GM19372 (cell line): ENCODE measurements around the gene SCFD2.

Source experiments
- ATAC-seq: cut with Tn5 transposase; IDR thresholded peaks from one replicate; pipeline ENCODE4 v1.9.1; 2021; ENCODE audit warnings: mild to moderate bottlenecking, low read depth, moderate library complexity; ENCODE audit not compliant: unreplicated experiment

SCFD2 gene

GRCh38 chr4:52968241-52968640, 397.6 kb downstream of the SCFD2 start:
- ATAC-seq: no peak

DNA sequence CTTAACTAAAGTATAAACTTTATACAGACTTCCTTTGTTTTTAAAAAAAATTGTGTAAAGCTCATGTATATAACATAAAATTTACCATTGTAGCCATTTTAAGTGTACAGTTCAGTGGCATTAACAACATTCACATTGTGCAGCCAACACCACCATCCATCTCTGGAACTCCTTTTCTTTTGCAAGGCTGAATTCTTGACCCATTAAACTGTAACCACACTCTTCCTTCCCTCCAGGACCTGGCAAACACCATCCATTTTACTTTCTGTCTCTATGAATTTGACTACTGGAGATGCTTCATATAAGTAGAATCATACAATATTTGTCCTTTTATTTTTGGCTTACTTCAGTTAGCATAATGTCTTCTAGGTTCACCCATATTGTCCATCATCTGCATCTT, 399.1 kb downstream of the SCFD2 start:
- ATAC-seq: no peak

GRCh38 chr4:52966172-52966571, 399.7 kb downstream of the SCFD2 start:
- ATAC-seq: no peak

- ATAC-seq: no peak
Observed at GRCh38 chr4:52964561-52965101, 401.2 kb downstream of the SCFD2 start.

DNA sequence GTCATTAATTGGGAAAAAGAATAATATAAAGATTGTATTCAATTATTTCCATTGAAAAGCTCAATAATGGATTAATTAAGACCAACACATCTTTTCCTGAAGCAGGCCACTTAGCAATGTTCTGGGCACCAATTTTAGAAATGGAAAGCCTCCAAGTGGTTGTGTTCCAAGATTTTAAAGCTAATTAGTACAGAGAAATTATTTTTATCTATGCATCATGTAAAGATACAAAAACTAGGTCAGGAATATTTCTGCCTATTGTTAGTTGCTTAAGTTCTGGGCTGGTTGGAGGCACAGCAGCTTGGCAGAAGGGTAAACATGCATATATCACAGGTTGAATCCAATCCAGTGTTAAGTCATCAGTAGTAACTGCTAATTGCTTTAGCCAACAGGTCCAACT, 401.9 kb downstream of the SCFD2 start:
- ATAC-seq: no peak

DNA sequence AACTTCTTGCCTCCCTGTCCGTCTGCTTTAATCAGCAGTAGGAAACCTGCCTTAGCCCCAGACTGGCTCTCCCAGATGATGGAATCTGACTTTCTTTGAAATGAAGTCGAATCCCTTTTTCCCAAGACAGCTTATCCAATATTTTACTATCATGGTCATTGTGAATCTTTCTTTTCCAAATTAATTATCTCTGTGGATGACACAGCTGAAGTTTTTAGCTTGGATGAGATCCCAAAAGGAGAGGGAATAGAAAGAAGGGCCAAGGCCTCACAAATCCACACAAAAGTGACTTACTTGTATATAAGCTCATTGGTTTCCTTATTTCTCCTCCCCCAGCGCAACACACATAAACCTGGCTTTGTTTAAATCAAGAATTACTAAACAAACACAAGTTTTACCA, 403.1 kb downstream of the SCFD2 start:
- no peak for ATAC-seq

DNA sequence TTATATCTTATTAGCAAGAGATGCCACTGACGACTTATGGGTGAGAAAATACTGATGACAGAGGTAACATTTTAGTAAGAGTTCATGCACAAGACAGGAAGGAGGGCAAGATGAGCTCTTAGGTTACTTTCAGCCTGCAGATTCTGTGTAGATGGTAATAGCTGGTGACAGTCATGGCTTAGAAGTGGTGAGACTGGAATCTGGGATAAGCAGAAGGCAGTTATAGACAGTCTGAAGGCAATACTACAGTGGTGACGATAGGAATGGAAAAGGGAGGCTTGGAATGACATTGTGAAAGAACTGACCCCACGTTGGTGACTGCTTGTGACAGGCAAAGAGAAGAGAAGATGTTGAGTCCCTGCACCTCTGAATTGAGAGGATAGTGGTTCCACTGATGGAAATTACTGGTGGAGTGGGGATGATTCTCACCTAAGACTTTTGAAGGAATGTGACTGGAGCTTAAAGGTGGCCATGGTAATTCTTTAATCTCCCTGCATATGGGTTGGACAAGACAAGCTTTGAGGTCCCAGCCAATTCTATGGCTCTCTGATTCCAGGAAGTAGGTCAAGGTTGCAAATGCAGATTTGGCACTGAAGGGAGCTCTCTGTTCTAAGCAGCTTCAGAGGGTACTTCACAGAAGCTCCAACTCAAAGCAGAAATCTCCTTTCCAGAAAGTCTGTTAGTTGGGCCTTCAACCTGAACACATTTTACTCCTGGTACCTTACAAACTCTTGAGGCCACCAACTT, 404.0 kb downstream of the SCFD2 start:
- ATAC-seq: no peak

- no peak for ATAC-seq
Observed at GRCh38 chr4:52959541-52959940, 406.3 kb downstream of the SCFD2 start.

- ATAC-seq: no peak
Observed at GRCh38 chr4:52957835-52958631, 407.8 kb downstream of the SCFD2 start.

GRCh38 chr4:52957220-52957686, 408.6 kb downstream of the SCFD2 start:
- no peak for ATAC-seq

- no peak for ATAC-seq
Observed at GRCh38 chr4:52956691-52957090, 409.2 kb downstream of the SCFD2 start.

- no peak for ATAC-seq
Observed at GRCh38 chr4:52954560-52955170, 411.2 kb downstream of the SCFD2 start.

GRCh38 chr4:52952540-52952939, 413.3 kb downstream of the SCFD2 start:
- ATAC-seq: no peak

DNA sequence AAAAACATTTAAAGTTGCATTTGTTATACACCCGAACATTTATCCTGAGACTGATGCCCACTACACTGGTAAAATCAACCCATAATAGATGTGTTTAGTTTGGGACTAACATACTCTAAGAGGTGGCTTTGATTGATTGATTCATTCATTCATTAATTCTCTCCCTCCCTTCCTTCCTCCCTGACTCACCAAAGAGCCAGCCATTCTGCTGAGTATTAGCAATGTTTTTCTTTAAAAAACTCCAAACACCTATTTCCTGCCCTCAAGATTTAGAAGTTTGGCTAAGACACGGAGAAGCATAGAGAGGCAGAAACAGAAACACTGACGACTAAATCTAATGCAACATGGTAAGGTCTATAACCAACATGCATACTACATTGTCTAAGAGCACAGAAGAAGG, 414.8 kb downstream of the SCFD2 start:
- ATAC-seq: no peak

GRCh38 chr4:52950226-52950625, 415.6 kb downstream of the SCFD2 start:
- ATAC-seq: no peak

- no peak for ATAC-seq
Observed at GRCh38 chr4:52949336-52949735, 416.5 kb downstream of the SCFD2 start.

DNA sequence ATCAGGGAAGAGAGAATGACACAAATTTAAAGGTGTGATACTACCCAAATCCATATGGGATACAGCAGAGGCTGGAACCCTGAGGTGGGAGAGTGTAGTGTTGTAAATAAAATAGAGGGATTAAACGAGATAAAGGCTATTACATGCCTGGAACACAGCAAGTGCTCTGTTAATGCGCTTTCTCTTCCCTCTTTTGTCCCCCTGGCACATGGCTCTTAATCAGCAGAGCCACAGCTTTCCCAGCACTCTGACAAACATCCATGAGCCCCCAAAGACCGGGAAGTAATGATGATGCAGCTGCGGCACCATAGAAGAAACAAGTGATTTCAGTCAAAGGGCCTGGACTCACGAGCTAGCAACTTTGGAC, 417.8 kb downstream of the SCFD2 start:
- no peak for ATAC-seq

GRCh38 chr4:52947401-52948056, 418.3 kb downstream of the SCFD2 start:
- no peak for ATAC-seq

GRCh38 chr4:52946855-52947254, 419.0 kb downstream of the SCFD2 start:
- no peak for ATAC-seq

DNA sequence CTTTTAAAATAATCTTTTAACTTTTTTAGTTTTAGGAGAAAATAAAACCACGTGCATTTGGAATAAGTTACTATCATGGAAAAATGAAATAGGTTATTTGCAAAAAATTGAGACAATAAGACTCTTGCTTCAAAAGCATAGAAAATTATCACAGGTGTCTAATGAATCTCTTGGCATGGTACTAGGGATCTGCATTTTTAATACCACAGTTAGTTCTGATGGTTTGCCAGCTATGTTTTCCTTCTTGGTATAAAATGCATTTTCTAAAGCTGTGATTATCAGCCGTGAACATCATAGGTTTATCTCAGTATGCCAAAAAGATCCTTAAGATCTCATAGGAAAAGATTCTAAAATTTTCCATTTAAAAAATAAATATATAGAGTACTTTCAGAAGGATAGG, 419.9 kb downstream of the SCFD2 start:
- ATAC-seq: no peak
